ENCODE measurements around the gene ZNF592. TPM values are rescaled to one million over a fixed set of nuclear protein-coding genes. Genes with fewer than 3 reads are reported as not detected.

ZNF592 gene
- polyA plus RNA-seq, 4 donors, result 7.6 to 23.5 (median 12.4) TPM

- no peak overlapping the region for H3K4me3 ChIP-seq (ENCODE audit: low read depth in 1 of 3, low read length in 3 of 3)
- FAIRE-seq (no peak), DNase-seq (no peak)
- no peaks in the 10 kb centered on the region for H3K4me1 ChIP-seq (ENCODE audit: control insufficient read depth in 3 of 3, insufficient read depth in 2 of 3, low read depth in 1 of 3, low read length in 2 of 3)
- H3K27me3 ChIP-seq (ENCODE audit: control insufficient read depth in 3 of 3, insufficient read depth in 3 of 3, low read length in 3 of 3), result no peaks in the 10 kb centered on the region
- no peak overlapping the region for H3K27ac ChIP-seq (ENCODE audit: low read depth in 1 of 3, low read length in 2 of 3)
- H3K36me3 ChIP-seq (ENCODE audit: control insufficient read depth in 3 of 3, insufficient read depth in 2 of 3, low read depth in 1 of 3, low read length in 3 of 3), result peaks cover 7 to 68% (median 27%) of the 10 kb centered on the region in 3 donors
- 95 to 99% (median 96%) methylated on average over 4 of the region's 4 CpGs for WGBS, 3 donors
- no peaks in the 10 kb centered on the region for H3K9me3 ChIP-seq (ENCODE audit: control insufficient read depth in 2 of 2, insufficient read depth in 1 of 2, low read depth in 1 of 2, low read length in 1 of 2)
These were observed 48.8 kb downstream of the ZNF592 start for GRCh38 chr15:84797212-84797611.

- Histone ChIP-seq H3K4me3 (ENCODE audit: low read depth in 1 of 3, low read length in 3 of 3) (no peak overlapping the region), H3K9me3 (ENCODE audit: control insufficient read depth in 2 of 2, insufficient read depth in 1 of 2, low read depth in 1 of 2, low read length in 1 of 2) (no peaks in the 10 kb centered on the region), H3K27ac (ENCODE audit: low read depth in 1 of 3, low read length in 2 of 3) (no peak overlapping the region), H3K4me1 (ENCODE audit: control insufficient read depth in 3 of 3, insufficient read depth in 2 of 3, low read depth in 1 of 3, low read length in 2 of 3) (no peaks in the 10 kb centered on the region), H3K27me3 (ENCODE audit: control insufficient read depth in 3 of 3, insufficient read depth in 3 of 3, low read length in 3 of 3) (no peaks in the 10 kb centered on the region), H3K36me3 (ENCODE audit: control insufficient read depth in 3 of 3, insufficient read depth in 2 of 3, low read depth in 1 of 3, low read length in 3 of 3) (peaks cover 11 to 70% (median 27%) of the 10 kb centered on the region in 3 donors)
- DNase-seq (no peak), FAIRE-seq (no peak)
- 86 to 93% (median 89%) methylated on average over 3 of the region's 3 CpGs for WGBS, 3 donors
These were observed 49.4 kb downstream of the ZNF592 start for GRCh38 chr15:84797801-84798200.

- WGBS, 3 donors, result 96 to 99% (median 97%) methylated on average over 21 of the region's 21 CpGs
- FAIRE-seq (no peak), DNase-seq (no peak)
- no peak overlapping the region for H3K27ac ChIP-seq (ENCODE audit: low read depth in 1 of 3, low read length in 2 of 3)
- H3K36me3 ChIP-seq (ENCODE audit: control insufficient read depth in 3 of 3, insufficient read depth in 2 of 3, low read depth in 1 of 3, low read length in 3 of 3), result peaks cover 11 to 71% (median 27%) of the 10 kb centered on the region in 3 donors
- H3K4me1 ChIP-seq (ENCODE audit: control insufficient read depth in 3 of 3, insufficient read depth in 2 of 3, low read depth in 1 of 3, low read length in 2 of 3), result no peaks in the 10 kb centered on the region
- no peaks in the 10 kb centered on the region for H3K27me3 ChIP-seq (ENCODE audit: control insufficient read depth in 3 of 3, insufficient read depth in 3 of 3, low read length in 3 of 3)
- H3K9me3 ChIP-seq (ENCODE audit: control insufficient read depth in 2 of 2, insufficient read depth in 1 of 2, low read depth in 1 of 2, low read length in 1 of 2), result no peaks in the 10 kb centered on the region
- no peak overlapping the region for H3K4me3 ChIP-seq (ENCODE audit: low read depth in 1 of 3, low read length in 3 of 3)
These were observed 50.1 kb downstream of the ZNF592 start for GRCh38 chr15:84798436-84798946.

GRCh38 chr15:84799511-84800187 lies 51.3 kb downstream of the ZNF592 start:
- H3K4me1 ChIP-seq (ENCODE audit: control insufficient read depth in 3 of 3, insufficient read depth in 2 of 3, low read depth in 1 of 3, low read length in 2 of 3), result no peaks in the 10 kb centered on the region
- no peak overlapping the region for H3K4me3 ChIP-seq (ENCODE audit: low read depth in 1 of 3, low read length in 3 of 3)
- no peaks in the 10 kb centered on the region for H3K27me3 ChIP-seq (ENCODE audit: control insufficient read depth in 3 of 3, insufficient read depth in 3 of 3, low read length in 3 of 3)
- 70 to 85% (median 72%) methylated on average over 10 of the region's 10 CpGs for WGBS, 3 donors
- FAIRE-seq, result no peak
- H3K36me3 ChIP-seq (ENCODE audit: control insufficient read depth in 3 of 3, insufficient read depth in 2 of 3, low read depth in 1 of 3, low read length in 3 of 3), result peaks cover 9 to 75% (median 27%) of the 10 kb centered on the region in 3 donors
- DNase-seq, result peak in 1 of 2 donors; percentile 46
- no peak overlapping the region for H3K27ac ChIP-seq (ENCODE audit: low read depth in 1 of 3, low read length in 2 of 3)
- no peaks in the 10 kb centered on the region for H3K9me3 ChIP-seq (ENCODE audit: control insufficient read depth in 2 of 2, insufficient read depth in 1 of 2, low read depth in 1 of 2, low read length in 1 of 2)

GRCh38 chr15:84800365-84800806 lies 52.0 kb downstream of the ZNF592 start:
- FAIRE-seq, result no peak

GRCh38 chr15:84804005-84804900 lies 55.9 kb downstream of the ZNF592 start:
- WGBS, 3 donors, result 71 to 83% (median 77%) methylated on average over 4 of the region's 4 CpGs

More at GRCh38 chr15:84800365-84800806, 52.0 kb downstream of the ZNF592 start:
- peak in 1 of 2 donors; percentile 35 for DNase-seq
- Histone ChIP-seq H3K27ac (ENCODE audit: low read depth in 1 of 3, low read length in 2 of 3) (no peak overlapping the region), H3K4me3 (ENCODE audit: low read depth in 1 of 3, low read length in 3 of 3) (no peak overlapping the region), H3K9me3 (ENCODE audit: control insufficient read depth in 2 of 2, insufficient read depth in 1 of 2, low read depth in 1 of 2, low read length in 1 of 2) (no peaks in the 10 kb centered on the region), H3K36me3 (ENCODE audit: control insufficient read depth in 3 of 3, insufficient read depth in 2 of 3, low read depth in 1 of 3, low read length in 3 of 3) (peaks cover 9 to 79% (median 27%) of the 10 kb centered on the region in 3 donors), H3K27me3 (ENCODE audit: control insufficient read depth in 3 of 3, insufficient read depth in 3 of 3, low read length in 3 of 3) (no peaks in the 10 kb centered on the region), H3K4me1 (ENCODE audit: control insufficient read depth in 3 of 3, insufficient read depth in 2 of 3, low read depth in 1 of 3, low read length in 2 of 3) (no peaks in the 10 kb centered on the region)
- WGBS, 3 donors, result 72 to 79% (median 73%) methylated on average over 3 of the region's 3 CpGs

GRCh38 chr15:84805221-84805620 lies 56.8 kb downstream of the ZNF592 start:
- no peak for DNase-seq
- Histone ChIP-seq H3K36me3 (ENCODE audit: control insufficient read depth in 3 of 3, insufficient read depth in 2 of 3, low read depth in 1 of 3, low read length in 3 of 3) (peaks cover 6 to 43% (median 7%) of the 10 kb centered on the region in 3 donors), H3K9me3 (ENCODE audit: control insufficient read depth in 2 of 2, insufficient read depth in 1 of 2, low read depth in 1 of 2, low read length in 1 of 2) (no peaks in the 10 kb centered on the region), H3K4me1 (ENCODE audit: control insufficient read depth in 3 of 3, insufficient read depth in 2 of 3, low read depth in 1 of 3, low read length in 2 of 3) (no peaks in the 10 kb centered on the region), H3K27me3 (ENCODE audit: control insufficient read depth in 3 of 3, insufficient read depth in 3 of 3, low read length in 3 of 3) (no peaks in the 10 kb centered on the region), H3K4me3 (ENCODE audit: low read depth in 1 of 3, low read length in 3 of 3) (no peak overlapping the region), H3K27ac (ENCODE audit: low read depth in 1 of 3, low read length in 2 of 3) (no peak overlapping the region)
- WGBS, 3 donors, result 61 to 90% (median 78%) methylated on average over 1 of the region's 1 CpG
- FAIRE-seq, result no peak

More at GRCh38 chr15:84804005-84804900, 55.9 kb downstream of the ZNF592 start:
- Histone ChIP-seq H3K4me3 (ENCODE audit: low read depth in 1 of 3, low read length in 3 of 3) (no peak overlapping the region), H3K27me3 (ENCODE audit: control insufficient read depth in 3 of 3, insufficient read depth in 3 of 3, low read length in 3 of 3) (no peaks in the 10 kb centered on the region), H3K36me3 (ENCODE audit: control insufficient read depth in 3 of 3, insufficient read depth in 2 of 3, low read depth in 1 of 3, low read length in 3 of 3) (peaks cover 9 to 53% (median 10%) of the 10 kb centered on the region in 3 donors), H3K4me1 (ENCODE audit: control insufficient read depth in 3 of 3, insufficient read depth in 2 of 3, low read depth in 1 of 3, low read length in 2 of 3) (no peaks in the 10 kb centered on the region), H3K9me3 (ENCODE audit: control insufficient read depth in 2 of 2, insufficient read depth in 1 of 2, low read depth in 1 of 2, low read length in 1 of 2) (no peaks in the 10 kb centered on the region), H3K27ac (ENCODE audit: low read depth in 1 of 3, low read length in 2 of 3) (no peak overlapping the region)
- FAIRE-seq (no peak), DNase-seq (no peak)

GRCh38 chr15:84807228-84807627 lies 58.8 kb downstream of the ZNF592 start:
- Histone ChIP-seq H3K27me3 (ENCODE audit: control insufficient read depth in 3 of 3, insufficient read depth in 3 of 3, low read length in 3 of 3) (no peaks in the 10 kb centered on the region), H3K36me3 (ENCODE audit: control insufficient read depth in 3 of 3, insufficient read depth in 2 of 3, low read depth in 1 of 3, low read length in 3 of 3) (peaks cover 0 to 29% (median 4%) of the 10 kb centered on the region in 3 donors), H3K4me3 (ENCODE audit: low read depth in 1 of 3, low read length in 3 of 3) (no peak overlapping the region), H3K9me3 (ENCODE audit: control insufficient read depth in 2 of 2, insufficient read depth in 1 of 2, low read depth in 1 of 2, low read length in 1 of 2) (no peaks in the 10 kb centered on the region), H3K27ac (ENCODE audit: low read depth in 1 of 3, low read length in 2 of 3) (no peak overlapping the region), H3K4me1 (ENCODE audit: control insufficient read depth in 3 of 3, insufficient read depth in 2 of 3, low read depth in 1 of 3, low read length in 2 of 3) (no peaks in the 10 kb centered on the region)
- 77 to 87% (median 78%) methylated on average over 3 of the region's 3 CpGs for WGBS, 3 donors
- DNase-seq (no peak), FAIRE-seq (no peak)

Data from small intestine (tissue), 7 donors.